HTERT RPE-1 (cell line): ENCODE measurements around the gene DDRGK1.
"Not testable (repeated sequence)": the region's sequence is repeated elsewhere in the genome, so short reads cannot be mapped to it uniquely, and the experiment has no call there.

ENCODE experiments used
- in situ Hi-C: fragments of 300-500 bp; cut with MboI; formaldehyde crosslinking; loops from 4 replicates; pipeline ENCODE4 v1.14.3; 2020; ENCODE audit warnings: low sequenced_read_pairs

Gene DDRGK1

GRCh38 chr20:3189561-3190131 is 14.8 kb downstream of the DDRGK1 start:
- in situ Hi-C loops = no loop called here

- in situ Hi-C loops = no loop called here
These were observed 15.6 kb downstream of the DDRGK1 start for GRCh38 chr20:3188823-3189413.

GRCh38 chr20:3187861-3188260 is 16.6 kb downstream of the DDRGK1 start:
- in situ Hi-C loops = not testable (repeated sequence)

- in situ Hi-C loops = no loop called here
These were observed 20.4 kb downstream of the DDRGK1 start for GRCh38 chr20:3183896-3184612.

GRCh38 chr20:3182429-3182828 is 22.1 kb downstream of the DDRGK1 start:
- in situ Hi-C loops = not testable (repeated sequence)

- in situ Hi-C loops = no loop called here
These were observed 23.2 kb downstream of the DDRGK1 start for GRCh38 chr20:3181270-3181669.

GRCh38 chr20:3180319-3180718 is 24.2 kb downstream of the DDRGK1 start:
- in situ Hi-C loops = no loop called here

GRCh38 chr20:3177746-3178485 is 26.6 kb downstream of the DDRGK1 start:
- in situ Hi-C loops = no loop called here

- in situ Hi-C loops = no loop called here
These were observed 29.2 kb downstream of the DDRGK1 start for GRCh38 chr20:3175270-3175669.

GRCh38 chr20:3174442-3175261 is 29.8 kb downstream of the DDRGK1 start:
- in situ Hi-C loops = no loop called here

- in situ Hi-C loops = no loop called here
These were observed 30.7 kb downstream of the DDRGK1 start for GRCh38 chr20:3173610-3174441.

- in situ Hi-C loops = no loop called here
These were observed 31.4 kb downstream of the DDRGK1 start, which contains the start of gene LZTS3 for GRCh38 chr20:3172933-3173609. Gene LZTS3 (minus strand): TSS chr20:3173549. CDS start chr20:3167163, 6,386 bp downstream.

GRCh38 chr20:3172126-3172932 is 32.2 kb downstream of the DDRGK1 start:
- in situ Hi-C loops = no loop called here

GRCh38 chr20:3171391-3172125 is 32.9 kb downstream of the DDRGK1 start:
- in situ Hi-C loops = no loop called here

- in situ Hi-C loops = no loop called here
These were observed 35.5 kb downstream of the DDRGK1 start for GRCh38 chr20:3168829-3169590.

- in situ Hi-C loops = no loop called here
These were observed 36.2 kb downstream of the DDRGK1 start for GRCh38 chr20:3168079-3168828.
